ENCODE measurements around the gene WAC.

Gene WAC

DNA sequence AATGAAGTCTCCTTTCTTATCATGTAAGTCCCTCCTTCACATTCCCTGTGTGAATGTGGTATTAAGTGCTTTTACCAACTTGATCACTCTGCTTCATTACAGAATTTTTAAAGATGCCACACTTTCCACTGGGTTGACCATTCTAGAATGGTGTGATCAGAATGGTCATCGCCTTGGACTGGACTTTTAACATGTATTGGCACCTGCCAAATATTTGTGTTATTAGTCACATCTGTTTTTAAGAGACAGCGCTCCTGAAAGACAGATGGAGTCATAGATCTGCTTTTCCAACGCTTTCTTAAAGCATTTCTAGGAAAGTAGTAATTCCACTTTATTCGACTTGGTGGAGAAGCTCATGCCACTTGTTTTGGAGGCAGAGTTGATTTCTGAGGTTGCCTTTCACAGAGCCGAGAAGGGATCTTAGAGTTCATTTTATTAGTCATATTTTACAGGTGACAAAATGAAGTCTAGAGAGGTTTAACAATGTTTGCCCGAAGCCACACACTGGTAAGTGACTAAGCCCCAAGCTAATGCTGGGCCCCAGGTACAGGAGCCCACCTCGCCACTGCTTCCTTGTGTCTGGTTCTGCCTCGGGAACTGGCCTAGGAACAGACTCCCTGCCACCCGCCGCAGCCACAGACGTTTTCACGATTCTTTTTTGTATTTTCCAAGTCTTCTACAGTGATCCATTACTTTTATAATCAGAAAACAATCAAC is 134.0 kb downstream of the WAC start:
- DNase-seq (ENCODE audit: low read depth in 3 of 3), result no peak

DNA sequence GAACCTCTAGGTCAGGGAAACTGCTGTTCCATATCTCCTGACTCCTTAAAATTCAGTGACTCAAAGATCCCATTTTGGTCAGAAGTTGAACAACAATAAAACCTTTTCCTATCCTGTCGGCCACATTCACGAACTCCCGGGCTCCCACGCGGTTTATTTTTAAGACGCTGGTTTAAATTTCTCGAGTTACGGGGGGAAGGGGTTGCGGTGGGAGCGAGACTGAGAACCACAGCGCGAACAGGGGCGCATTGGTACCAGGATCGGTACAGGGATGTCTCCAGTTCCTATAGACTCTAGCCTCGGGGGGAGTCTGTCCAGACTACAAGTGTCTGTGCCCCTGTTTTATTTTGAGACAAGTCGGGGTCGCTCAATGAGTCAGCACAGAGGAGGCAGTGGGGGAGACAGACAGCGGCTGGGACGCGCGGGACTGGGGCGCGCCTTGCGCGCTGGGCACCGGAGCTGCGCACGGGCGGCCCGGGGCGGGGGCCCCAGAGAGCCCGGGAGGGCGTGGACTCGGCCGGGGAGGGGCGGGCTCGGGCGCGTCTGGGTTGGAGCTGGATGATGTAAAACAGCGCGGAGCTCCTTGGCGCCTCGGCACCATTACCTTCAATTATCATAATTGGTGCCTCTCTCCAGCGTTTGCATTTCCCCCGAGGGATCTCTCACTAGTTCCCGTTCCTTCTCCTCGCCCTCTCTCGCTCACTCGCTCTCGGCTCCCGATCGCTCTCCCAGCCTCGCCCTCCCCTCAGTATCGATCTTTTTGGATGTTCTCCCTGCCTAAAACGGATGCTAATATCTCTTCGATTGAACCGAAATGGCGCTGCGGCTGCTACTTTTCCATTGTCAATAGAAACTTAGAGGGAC is 135.7 kb downstream of the WAC start:
- no peak for DNase-seq (ENCODE audit: low read depth in 3 of 3)

DNA sequence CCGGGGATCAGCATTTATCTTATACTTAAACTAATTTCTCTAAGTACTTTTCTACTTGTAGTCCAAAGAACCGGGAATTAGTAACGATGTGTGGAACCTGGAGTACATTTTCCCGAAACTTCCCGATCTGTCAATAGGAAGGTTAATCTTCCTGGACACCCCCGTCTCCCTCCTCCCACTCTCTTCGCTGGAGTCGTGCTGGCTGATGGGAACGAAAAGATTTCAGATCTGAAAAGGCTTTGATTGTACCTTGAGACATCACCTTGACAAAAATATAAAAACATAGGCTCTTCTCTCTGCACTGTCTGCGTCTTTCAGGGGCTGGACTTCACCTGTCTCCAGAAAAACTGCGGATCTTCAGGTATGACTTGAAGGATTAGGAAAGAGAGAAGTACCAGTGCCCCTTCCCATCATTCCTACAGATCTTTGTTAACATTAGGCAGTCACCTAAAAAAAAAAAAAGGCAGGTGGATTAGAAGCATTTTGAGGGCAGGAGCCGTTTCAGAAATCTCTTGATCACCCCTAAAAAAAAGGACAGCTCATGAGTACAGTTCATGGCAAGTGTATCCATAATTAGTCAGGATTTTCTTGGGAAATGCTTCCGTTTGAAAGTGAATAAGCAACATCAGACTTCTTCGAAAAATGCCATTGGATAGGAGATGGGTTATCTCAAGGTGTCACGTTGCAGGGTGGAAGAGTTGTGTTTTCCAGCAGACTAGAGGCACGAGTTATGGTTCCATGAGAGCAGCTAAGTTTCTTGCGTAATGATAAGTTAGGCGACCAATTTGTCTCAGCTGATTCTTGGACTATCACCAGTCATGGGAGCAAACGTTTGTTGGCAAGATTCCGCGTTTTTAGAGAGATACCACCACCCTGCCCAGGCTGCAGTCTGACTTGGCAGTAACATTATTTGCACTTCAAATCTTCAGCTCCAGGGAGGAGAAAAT is 136.6 kb downstream of the WAC start:
- no peak for DNase-seq (ENCODE audit: low read depth in 3 of 3)

Measured in stimulated activated CD4-positive, alpha-beta T cell treated with anti-CD3 and anti-CD28 coated beads, TNF-alpha, amount 100 ng/mL, for 4 hours (primary cell).